DOHH2 (cell line): ENCODE data around the gene TCF12.

Experiments used
- H3F3A ChIP-seq: fragments of 200-600 bp; sonication (generic), shearing (Covaris generic); 2 replicates; pipeline ENCODE4 v1.6.0; 2016; ENCODE audit warnings: antibody characterized with exemption, mild to moderate bottlenecking; ENCODE audit not compliant: control insufficient read depth, insufficient read depth
- H3K27ac ChIP-seq: fragments of 200-600 bp; sonication (generic); 2 replicates; pipeline ENCODE4 v1.5.1; 2014; ENCODE audit warnings: low read depth, mild to moderate bottlenecking, low read length, moderate library complexity
- H3K27me3 ChIP-seq: fragments of 200-600 bp; sonication (generic); 2 replicates; pipeline ENCODE4 v1.6.1; 2014; ENCODE audit warnings: mild to moderate bottlenecking, low read length, mixed read lengths; ENCODE audit not compliant: control insufficient read depth
- H3K36me3 ChIP-seq: fragments of 200-600 bp; sonication (generic); 2 replicates; pipeline ENCODE4 v1.6.1; 2014; ENCODE audit warnings: mild to moderate bottlenecking, low read length, moderate library complexity, mixed read lengths; ENCODE audit not compliant: control insufficient read depth
- H3K4me1 ChIP-seq: fragments of 200-600 bp; sonication (generic); 2 replicates; pipeline ENCODE4 v1.6.1; 2014; ENCODE audit warnings: mild to moderate bottlenecking, low read length, mixed read lengths; ENCODE audit not compliant: control insufficient read depth
- H3K4me2 ChIP-seq: fragments of 200-600 bp; sonication (generic); 2 replicates; pipeline ENCODE4 v1.6.0; 2014; ENCODE audit warnings: mild to moderate bottlenecking, low read length, moderate library complexity
- H3K4me3 ChIP-seq: fragments of 200-600 bp; sonication (generic); 2 replicates; pipeline ENCODE4 v1.5.1; 2014; ENCODE audit warnings: mild to moderate bottlenecking, low read length, mixed read lengths
- H3K79me2 ChIP-seq: fragments of 200-600 bp; sonication (generic); 2 replicates; pipeline ENCODE4 v1.6.1; 2014; ENCODE audit warnings: mild to moderate bottlenecking, low read length, mixed read lengths; ENCODE audit not compliant: control insufficient read depth
- H3K9me2 ChIP-seq: fragments of 200-600 bp; sonication (generic); replicated peaks from 2 replicates; pipeline ENCODE4 v1.6.1; 2014; ENCODE audit warnings: mild to moderate bottlenecking, low read length, mixed read lengths; ENCODE audit not compliant: control insufficient read depth
- H3K9me3 ChIP-seq: fragments of 200-600 bp; sonication (generic); 2 replicates; pipeline ENCODE4 v1.6.1; 2014; ENCODE audit warnings: antibody characterized with exemption, low read length, mixed read lengths; ENCODE audit not compliant: control insufficient read depth, insufficient read depth
- H4K20me1 ChIP-seq: fragments of 200-600 bp; sonication (generic); 2 replicates; pipeline ENCODE4 v1.6.0; 2014; ENCODE audit warnings: low read depth, mild to moderate bottlenecking, antibody characterized with exemption, low read length, moderate library complexity; ENCODE audit not compliant: control insufficient read depth, insufficient read depth
- EZH2phosphoT487 ChIP-seq: fragments of 200-600 bp; sonication (generic); IDR thresholded peaks from 2 replicates; pipeline ENCODE4 v1.6.1; 2017; ENCODE audit warnings: borderline replicate concordance, mild to moderate bottlenecking, antibody characterized with exemption, low read length, moderate library complexity, mixed read lengths
- TF ChIP-seq, protein P1 (sequence below): fragments of 200-600 bp; sonication (generic); IDR thresholded peaks from one replicate; pipeline ENCODE4 v1.5.1; 2014; ENCODE audit warnings: antibody characterized with exemption, mild to moderate bottlenecking, low read depth, low read length; ENCODE audit not compliant: poor library complexity, severe bottlenecking

Gene TCF12

DNA sequence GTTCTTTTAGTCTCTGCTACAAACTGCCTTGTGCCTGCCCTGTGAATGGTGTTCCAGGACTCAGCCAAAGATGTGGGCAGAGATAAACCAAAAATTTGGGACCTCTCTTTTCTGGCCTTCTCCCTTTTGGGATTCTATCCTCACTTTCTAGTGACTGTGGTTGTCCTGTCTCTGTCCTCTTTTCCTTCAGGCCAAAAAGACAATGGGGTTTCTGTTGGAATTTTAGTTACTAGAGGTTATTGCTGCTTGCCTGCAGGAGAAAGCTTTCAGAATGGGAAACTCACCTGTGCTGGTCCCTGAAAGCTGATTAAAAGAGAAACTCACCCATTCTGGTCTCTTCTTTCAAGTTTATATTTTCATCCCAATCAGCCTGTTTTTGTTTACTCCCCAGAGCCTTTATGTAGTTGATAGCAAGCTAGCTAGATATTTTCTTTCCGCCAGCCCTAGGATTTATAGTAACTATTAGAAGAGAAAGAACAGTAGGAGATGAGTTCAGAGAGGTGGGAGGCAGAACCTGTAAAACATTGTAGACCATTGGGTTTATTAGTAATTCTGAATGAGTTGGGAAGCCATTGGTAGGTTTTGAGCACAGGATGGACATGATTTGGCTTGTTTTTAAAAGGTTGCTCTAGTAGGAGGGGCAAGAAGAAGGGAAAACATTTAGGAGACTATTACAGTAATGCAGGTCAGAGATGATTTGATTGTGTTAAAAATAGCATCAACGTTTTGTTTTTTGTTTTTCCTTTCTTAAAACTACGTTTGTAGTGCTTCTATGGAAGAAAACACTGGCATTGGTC lies 138.9 kb downstream of the TCF12 start:
- H3K9me3 ChIP-seq: no peaks in the 10 kb centered on the region
- H3K4me3 ChIP-seq: no peak overlapping the region
- peaks cover 5% of the 10 kb centered on the region for H3K4me1 ChIP-seq
- no peaks in the 10 kb centered on the region for H3K36me3 ChIP-seq
- H3K27ac ChIP-seq: no peak overlapping the region
- no peaks in the 10 kb centered on the region for H3K27me3 ChIP-seq
- no peak overlapping the region for H3K4me2 ChIP-seq
- no peaks in the 10 kb centered on the region for H3F3A ChIP-seq
- H3K9me2 ChIP-seq: no peaks in the 10 kb centered on the region
- no peaks in the 10 kb centered on the region for H4K20me1 ChIP-seq
- TF ChIP-seq EZH2phosphoT487: no peak
- TF ChIP-seq, protein P1, sequence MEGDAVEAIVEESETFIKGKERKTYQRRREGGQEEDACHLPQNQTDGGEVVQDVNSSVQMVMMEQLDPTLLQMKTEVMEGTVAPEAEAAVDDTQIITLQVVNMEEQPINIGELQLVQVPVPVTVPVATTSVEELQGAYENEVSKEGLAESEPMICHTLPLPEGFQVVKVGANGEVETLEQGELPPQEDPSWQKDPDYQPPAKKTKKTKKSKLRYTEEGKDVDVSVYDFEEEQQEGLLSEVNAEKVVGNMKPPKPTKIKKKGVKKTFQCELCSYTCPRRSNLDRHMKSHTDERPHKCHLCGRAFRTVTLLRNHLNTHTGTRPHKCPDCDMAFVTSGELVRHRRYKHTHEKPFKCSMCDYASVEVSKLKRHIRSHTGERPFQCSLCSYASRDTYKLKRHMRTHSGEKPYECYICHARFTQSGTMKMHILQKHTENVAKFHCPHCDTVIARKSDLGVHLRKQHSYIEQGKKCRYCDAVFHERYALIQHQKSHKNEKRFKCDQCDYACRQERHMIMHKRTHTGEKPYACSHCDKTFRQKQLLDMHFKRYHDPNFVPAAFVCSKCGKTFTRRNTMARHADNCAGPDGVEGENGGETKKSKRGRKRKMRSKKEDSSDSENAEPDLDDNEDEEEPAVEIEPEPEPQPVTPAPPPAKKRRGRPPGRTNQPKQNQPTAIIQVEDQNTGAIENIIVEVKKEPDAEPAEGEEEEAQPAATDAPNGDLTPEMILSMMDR: no peak
- H3K79me2 ChIP-seq: peaks cover 91% of the 10 kb centered on the region

DNA sequence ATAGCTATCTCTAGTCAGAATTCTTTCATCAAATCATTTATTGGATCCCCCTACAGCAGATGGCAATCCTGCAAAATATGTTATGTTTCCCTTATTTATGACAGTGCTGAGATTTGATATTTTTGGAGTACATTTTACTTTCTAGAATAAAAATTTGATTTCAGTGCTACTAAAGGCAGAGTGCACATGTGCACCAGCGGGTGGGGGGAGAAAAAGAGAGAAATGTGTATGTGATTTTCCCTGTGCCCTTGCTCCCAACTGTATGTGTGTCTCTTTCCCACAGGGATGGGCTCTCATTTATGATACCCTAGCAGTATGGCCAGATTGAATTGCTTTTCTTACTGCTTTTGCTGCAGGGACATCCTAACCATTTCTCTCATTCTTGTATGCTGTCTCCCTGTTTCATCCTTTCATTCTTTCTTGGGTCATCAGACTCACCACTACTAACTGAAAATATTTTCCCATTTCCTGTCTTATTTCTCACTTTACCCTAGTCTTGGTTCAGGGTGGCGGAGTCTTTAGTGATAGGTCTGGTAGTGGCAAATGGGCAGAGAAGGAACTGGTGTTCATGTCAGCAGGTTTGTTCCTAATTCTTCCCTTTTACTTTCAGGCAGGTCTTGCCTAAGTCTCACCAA lies 140.7 kb downstream of the TCF12 start:
- H3K79me2 ChIP-seq: peaks cover 77% of the 10 kb centered on the region
- H4K20me1 ChIP-seq: no peaks in the 10 kb centered on the region
- no peak overlapping the region for H3K27ac ChIP-seq
- H3K27me3 ChIP-seq: no peaks in the 10 kb centered on the region
- no peaks in the 10 kb centered on the region for H3F3A ChIP-seq
- no peaks in the 10 kb centered on the region for H3K9me3 ChIP-seq
- no peak for TF ChIP-seq EZH2phosphoT487
- TF ChIP-seq, protein P1: no peak
- no peaks in the 10 kb centered on the region for H3K4me1 ChIP-seq
- no peak overlapping the region for H3K4me3 ChIP-seq
- peaks cover 4% of the 10 kb centered on the region; the same call in 1 of the 2 replicates for H3K36me3 ChIP-seq
- H3K4me2 ChIP-seq: no peak overlapping the region
- no peaks in the 10 kb centered on the region for H3K9me2 ChIP-seq

DNA sequence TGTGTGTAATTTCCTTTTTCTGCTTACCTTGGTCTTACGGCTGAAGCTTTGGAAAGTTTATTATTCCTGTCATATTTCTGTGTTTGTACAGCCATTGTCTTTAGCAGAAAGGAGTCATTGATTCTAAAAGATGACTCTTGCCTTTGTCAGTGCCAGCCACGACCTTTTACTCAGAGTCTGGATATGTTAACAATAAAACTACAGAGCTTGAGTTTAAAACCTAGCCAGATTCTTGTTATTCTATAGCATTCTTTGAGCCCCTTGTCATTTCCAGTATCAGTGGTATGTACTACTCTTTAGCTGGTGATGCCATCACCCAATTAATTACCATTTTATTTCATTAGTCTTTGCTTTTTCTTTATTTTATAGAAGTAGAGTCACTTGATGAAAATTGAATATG lies 142.4 kb downstream of the TCF12 start:
- peaks cover 4% of the 10 kb centered on the region; the same call in 1 of the 2 replicates for H3K36me3 ChIP-seq
- no peaks in the 10 kb centered on the region for H3K9me2 ChIP-seq
- no peaks in the 10 kb centered on the region for H4K20me1 ChIP-seq
- H3K4me3 ChIP-seq: no peak overlapping the region
- no peak overlapping the region for H3K4me2 ChIP-seq
- no peaks in the 10 kb centered on the region for H3K9me3 ChIP-seq
- H3F3A ChIP-seq: no peaks in the 10 kb centered on the region
- no peaks in the 10 kb centered on the region for H3K4me1 ChIP-seq
- H3K79me2 ChIP-seq: peaks cover 60% of the 10 kb centered on the region
- no peaks in the 10 kb centered on the region for H3K27me3 ChIP-seq
- TF ChIP-seq EZH2phosphoT487: no peak
- TF ChIP-seq, protein P1: no peak
- H3K27ac ChIP-seq: no peak overlapping the region
